Measurements from ENCODE around the gene CTNNA1.

The CTNNA1 gene

GRCh38 chr5:138978080-138978479 is 224.9 kb downstream of the CTNNA1 start:
- no peak for DNase-seq

GRCh38 chr5:138978581-138978980 is 225.4 kb downstream of the CTNNA1 start:
- peak; percentile 39 for DNase-seq

GRCh38 chr5:138979684-138980280 is 226.6 kb downstream of the CTNNA1 start:
- peak; percentile 76 for DNase-seq

DNA sequence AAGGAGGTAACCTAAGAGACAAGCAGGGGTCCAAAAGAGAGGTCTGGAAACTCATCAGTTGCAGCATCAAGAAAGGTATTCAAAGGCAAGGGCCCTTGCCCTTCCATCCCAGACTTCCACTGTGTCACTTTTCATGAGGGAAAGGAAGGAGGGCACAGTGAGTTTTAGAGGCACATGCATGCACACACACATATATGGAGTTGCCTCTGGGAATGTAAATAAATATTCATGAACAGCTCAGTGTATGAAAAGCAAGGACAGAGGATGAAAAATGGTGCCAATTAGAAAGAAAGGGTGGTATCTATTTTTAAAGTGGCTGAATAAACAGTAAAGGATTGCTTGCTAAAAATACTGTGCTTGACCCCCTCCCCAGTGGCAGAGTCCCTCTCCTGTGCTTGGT is 227.2 kb downstream of the CTNNA1 start:
- DNase-seq: no peak

DNA sequence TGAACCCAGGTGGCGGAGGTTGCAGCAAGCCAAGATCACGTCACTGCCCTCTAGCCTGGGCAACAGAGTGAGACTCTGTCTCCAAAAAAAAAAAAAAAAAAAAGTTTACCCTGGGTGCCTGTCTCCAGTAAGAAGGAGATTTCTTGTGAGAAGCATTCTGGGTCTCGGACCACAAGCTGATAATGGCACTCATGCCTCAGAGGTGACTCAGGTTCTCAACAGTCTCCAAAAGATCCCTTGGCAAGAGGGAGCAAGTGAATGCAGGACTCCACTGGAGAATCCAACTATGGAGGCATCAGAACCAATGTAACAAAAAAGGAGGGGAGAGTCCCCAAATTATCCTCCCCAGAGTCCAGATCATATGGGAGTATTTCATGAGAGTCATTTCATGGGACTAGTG is 227.9 kb downstream of the CTNNA1 start:
- peak; percentile 53 for DNase-seq

- DNase-seq: peak; percentile 72
These were observed 228.4 kb downstream of the CTNNA1 start for GRCh38 chr5:138981586-138981985.

DNA sequence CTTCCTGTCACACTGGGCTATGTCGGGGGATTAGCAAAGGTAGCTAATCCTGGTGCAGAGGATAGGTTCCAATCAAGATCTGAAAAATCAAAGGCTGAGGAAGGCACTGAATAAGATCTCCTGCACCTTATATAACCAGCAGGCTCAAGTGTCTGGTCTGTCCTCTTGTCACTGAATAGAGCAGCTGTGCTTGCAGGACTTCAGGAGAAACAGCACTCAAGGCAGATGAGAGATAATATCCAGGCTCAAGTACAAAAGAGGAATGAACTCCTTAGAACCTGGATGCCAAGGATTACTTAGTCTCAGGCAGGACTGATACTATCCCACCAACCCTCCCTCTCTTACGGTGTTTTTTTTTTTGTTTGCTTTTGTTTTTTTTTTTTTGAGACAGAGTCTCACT is 230.8 kb downstream of the CTNNA1 start:
- DNase-seq: no peak
